Urinary bladder (tissue), 4 donors: Measurements from ENCODE around the gene NR6A1. TPM values are rescaled to one million over a fixed set of nuclear protein-coding genes. Genes with fewer than 3 reads are reported as not detected.

Source experiments
- DNase-seq: peaks from one replicate; pipeline ENCODE4 v3.0.0-alpha.2; 2015; ENCODE audit errors: extremely low spot score
- H3K27ac ChIP-seq: one replicate; pipeline ENCODE4 v1.5.1; 2013; ENCODE audit warnings: low read depth, mild to moderate bottlenecking, moderate library complexity
- H3K36me3 ChIP-seq: one replicate; pipeline ENCODE4 v1.6.1; 2013; ENCODE audit warnings: mild to moderate bottlenecking, moderate library complexity; ENCODE audit not compliant: insufficient read depth
- H3K4me1 ChIP-seq: one replicate; pipeline ENCODE4 v1.6.1; 2013; ENCODE audit warnings: mild to moderate bottlenecking, moderate library complexity; ENCODE audit not compliant: insufficient read depth
- H3K4me3 ChIP-seq: one replicate; pipeline ENCODE4 v1.5.1; 2013; ENCODE audit warnings: low read depth, low read length
- WGBS: extraction: QIAGEN DNeasy Blood & Tissue Kit; methylation state at CpG from one replicate; pipeline ENCODE4 v1.1.7; 2013; 5-methylcytosine and 5-hydroxymethylcytosine counted together
- polyA plus RNA-seq: library from polyadenylated mRNA; stranded (reverse); fragments of 200-250 nt; gene quantifications from one replicate; pipeline ENCODE4 v1.2.3, GENCODE V29; 2013
- total RNA-seq: library from RNA; depleted of rRNA; stranded (reverse); fragments of >200 nt; gene quantifications from one replicate; pipeline ENCODE4 v1.2.3, GENCODE V29; 2014
- donor health status: healthy with polysubstance abuse.
- donor health status: healthy.

The NR6A1 gene
- total and polyA plus RNA-seq, 2 donors = 0.29 to 1.4 TPM

DNA sequence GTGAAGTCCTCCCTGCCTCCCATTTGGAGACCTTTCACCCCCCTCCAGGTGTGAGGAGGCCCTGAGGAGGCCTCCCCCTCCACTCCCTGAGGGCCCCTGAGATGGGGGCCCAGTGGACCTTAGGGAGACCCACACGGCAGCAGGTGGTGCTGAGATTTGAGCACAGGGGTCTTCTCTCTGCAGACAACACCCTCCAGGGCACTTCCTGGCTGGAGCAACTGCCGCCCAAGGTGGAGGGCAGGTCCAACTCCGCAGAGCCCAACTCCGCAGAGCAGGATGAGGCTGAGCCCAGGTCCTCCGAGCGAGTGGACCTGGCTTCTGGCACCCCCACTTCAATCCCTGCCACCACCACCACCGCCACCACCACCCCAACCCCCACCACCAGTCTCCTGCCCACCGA is 32.8 kb upstream of the NR6A1 start:
- DNase-seq = no peak
- WGBS = 96% methylated on average over 8 of the region's 8 CpGs
- Histone ChIP-seq H3K4me3 (no peak overlapping the region), H3K27ac (no peak overlapping the region), H3K36me3 (no peaks in the 10 kb centered on the region), H3K4me1 (no peaks in the 10 kb centered on the region)

DNA sequence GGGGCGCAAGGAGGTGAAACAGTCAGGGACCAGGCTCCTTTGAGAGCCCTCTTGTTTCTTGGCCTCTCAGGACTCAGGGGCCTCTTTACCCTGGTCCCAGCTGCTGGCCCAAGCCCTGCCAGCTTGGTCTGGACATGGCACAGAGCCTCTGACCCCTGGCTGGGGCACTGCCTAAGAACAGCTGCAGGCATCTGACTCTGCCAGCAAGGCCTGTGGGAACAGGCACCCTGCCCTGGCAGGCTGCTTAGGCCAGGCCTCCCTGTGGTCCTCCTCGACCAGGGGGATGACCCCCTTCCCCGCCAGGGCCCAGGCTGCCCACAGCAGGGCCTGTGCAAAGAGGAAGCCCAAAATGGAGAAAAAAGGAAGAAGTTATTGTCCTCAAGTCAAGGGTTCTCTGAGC is 31.3 kb upstream of the NR6A1 start:
- DNase-seq = no peak
- Histone ChIP-seq H3K4me1 (no peaks in the 10 kb centered on the region), H3K36me3 (no peaks in the 10 kb centered on the region), H3K4me3 (no peak overlapping the region), H3K27ac (no peak overlapping the region)
- WGBS = 69% methylated on average over 3 of the region's 3 CpGs

DNA sequence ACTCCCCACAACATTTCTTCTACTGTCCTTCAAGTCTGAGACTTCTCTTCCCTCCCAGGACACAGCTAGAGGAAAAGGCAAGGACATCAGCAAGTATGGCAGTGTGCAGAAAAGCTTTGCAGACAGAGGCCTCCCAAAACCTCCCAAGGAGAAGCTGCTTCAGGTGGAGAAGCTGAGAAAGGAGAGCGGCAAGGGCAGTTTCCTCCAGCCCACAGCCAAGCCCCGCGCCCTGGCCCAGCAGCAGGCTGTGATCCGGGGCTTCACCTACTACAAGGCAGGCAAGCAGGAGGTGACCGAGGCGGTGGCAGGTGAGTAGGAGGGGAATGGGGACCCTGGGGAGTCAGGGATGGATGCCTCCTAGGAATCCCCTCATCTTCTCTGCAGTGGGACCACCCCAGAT is 30.2 kb upstream of the NR6A1 start:
- H3K27ac ChIP-seq = no peak overlapping the region
- 96% methylated on average over 6 of the region's 6 CpGs for WGBS

DNA sequence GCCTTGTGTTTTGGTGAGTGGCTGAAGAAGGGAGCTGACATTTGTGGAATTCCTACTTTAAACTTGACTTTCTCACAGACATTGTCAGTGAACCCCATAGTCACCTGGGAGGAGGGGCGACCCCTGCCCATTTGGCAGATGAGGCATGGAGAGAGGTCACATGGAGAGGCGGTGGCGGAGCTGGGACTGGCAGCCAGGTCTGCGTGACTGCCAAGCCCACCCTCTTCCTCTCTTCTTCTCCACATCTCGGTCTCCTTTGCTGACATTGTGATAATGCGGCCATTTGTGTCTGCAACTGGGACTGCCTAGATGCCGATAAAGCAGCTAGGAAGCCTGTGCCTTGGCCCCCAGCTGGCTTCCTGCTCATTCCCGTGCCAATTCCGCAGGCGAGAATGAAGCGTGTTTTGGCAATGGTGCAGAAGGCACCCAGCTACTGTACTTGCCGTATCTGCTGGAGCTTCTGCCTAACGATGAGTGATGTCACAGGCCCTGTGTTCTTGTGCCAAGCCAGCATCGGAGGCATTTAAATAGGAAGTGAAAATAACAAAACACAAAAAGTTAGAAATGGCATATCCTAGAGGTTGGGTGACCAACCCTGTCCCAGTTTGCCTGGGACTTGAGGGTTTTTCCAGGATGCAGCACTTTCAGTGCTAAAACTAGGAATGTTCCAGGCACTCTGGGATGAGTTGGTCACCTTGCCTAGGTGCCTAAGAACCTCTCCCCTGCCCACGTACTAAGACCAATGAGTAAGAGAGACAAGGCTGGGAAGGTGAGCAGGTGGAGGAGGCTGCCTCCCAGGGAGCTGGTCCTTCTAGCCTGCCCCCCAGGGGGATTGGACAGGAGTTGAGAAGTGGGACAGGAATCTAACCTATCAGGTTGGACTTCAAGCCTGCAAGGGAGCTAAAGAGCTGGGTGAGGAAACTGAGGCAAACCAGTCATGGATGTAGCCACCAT is 29.5 kb upstream of the NR6A1 start:
- DNase-seq = no peak
- no peak overlapping the region for H3K4me3 ChIP-seq
- WGBS = 61% methylated on average over 15 of the region's 15 CpGs
- no peaks in the 10 kb centered on the region for H3K36me3 ChIP-seq
- H3K4me1 ChIP-seq = no peaks in the 10 kb centered on the region
- H3K27ac ChIP-seq = no peak overlapping the region

More for the DNA sequence above, 30.2 kb upstream of the NR6A1 start:
- H3K36me3 ChIP-seq = no peaks in the 10 kb centered on the region
- H3K4me3 ChIP-seq = no peak overlapping the region
- H3K4me1 ChIP-seq = no peaks in the 10 kb centered on the region
- DNase-seq = no peak

DNA sequence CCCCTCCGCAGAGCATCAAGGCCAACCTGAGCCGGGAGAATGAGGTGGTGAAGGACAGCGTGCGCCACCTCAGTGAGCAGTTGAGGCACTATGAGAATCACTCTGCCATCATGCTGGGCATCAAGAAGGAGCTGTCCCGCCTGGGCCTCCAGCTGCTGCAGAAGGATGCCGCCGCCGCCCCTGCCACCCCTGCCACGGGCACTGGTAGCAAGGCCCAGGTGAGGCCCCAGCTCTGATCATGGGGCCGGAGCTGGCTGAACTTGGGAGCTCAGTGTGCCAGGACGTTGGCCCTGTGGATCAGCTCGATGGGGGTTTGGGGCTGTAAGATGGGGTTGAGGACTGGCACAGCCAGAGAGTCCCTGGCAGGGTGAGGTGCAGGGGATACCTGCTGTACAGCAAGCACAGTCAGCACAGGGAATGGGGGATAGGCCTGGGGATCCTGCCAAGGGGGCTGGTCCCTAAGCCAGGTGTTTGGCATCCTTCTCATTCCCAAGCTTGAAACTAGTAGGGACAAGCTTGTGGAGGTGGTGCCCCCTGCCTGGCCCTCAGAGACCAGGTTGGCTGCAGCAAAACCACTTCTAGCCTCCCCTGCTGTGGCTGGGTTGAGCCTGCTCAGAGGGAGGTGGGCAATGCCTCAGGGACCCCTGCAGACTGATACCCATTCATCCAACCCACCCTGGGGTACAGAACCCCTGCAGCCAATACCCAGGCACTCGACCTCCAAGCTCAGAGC is 28.3 kb upstream of the NR6A1 start:
- Histone ChIP-seq H3K4me3 (no peak overlapping the region), H3K36me3 (no peaks in the 10 kb centered on the region), H3K27ac (no peak overlapping the region), H3K4me1 (no peaks in the 10 kb centered on the region)
- 93% methylated on average over 13 of the region's 13 CpGs for WGBS
- no peak for DNase-seq

DNA sequence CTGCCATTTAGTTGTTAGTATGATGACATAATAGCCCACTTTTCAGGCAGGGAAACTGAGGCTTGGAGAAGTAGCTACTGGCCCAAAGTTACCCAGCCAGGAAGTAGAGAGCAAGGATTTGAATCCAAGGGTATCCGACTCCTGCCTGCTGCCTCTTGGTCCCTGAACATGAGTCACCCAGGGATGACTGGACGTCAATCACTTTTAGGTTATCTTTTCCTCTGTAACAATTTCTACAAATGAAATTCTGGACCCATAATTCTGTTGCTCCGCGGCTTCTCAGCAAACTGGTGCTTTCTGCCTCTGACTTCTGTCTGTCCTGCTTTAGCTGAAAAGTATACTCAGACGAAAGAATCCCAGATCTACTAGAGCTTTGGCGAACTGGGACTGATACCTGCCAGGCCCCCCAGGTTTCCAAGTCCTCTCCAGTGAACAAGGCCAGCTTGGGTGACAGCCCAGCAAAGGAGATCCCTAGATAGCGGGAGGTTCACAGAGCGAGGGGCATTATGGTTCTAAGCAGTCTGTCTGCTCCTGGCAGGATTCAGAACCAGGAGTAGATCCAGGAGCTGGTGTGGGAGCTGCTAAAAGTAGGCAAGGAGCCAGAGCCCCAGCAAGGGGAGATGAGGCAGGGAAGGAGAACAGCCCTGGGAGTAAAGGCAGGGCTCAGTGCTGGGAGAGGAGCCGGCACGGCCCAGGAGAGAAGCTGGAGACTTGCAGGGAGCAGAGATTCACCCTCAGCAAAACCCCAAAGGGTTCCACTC is 26.4 kb upstream of the NR6A1 start:
- Histone ChIP-seq H3K4me1 (no peaks in the 10 kb centered on the region), H3K4me3 (no peak overlapping the region), H3K36me3 (no peaks in the 10 kb centered on the region), H3K27ac (no peak overlapping the region)
- DNase-seq = no peak
- WGBS = 45% methylated on average over 10 of the region's 10 CpGs

DNA sequence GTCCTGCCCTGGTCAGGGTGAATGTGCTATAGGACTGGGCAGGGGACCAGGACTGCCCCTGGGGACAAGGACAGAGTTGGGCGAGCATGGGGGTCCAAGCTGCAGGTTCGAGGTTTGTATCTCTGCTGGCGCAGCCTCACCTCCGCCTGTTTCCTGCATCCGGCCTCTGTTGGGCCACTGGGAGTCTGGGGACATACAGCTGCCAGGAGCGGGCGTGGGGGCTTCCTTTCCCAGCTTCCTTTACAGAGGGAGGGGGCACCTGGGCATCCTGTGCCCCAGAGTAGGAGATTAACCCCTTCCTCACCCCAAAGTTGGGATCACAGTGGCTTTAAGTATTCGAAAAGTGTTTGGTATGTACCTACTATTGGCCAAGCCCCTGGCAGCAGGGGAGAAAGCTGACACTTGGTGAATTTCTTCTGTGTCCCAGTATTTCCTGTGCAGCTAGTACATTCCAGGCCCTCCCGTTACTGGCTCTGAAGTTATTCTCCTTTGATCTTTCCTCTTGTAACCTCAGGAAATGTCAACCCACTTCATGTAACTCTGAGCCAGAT is 24.8 kb upstream of the NR6A1 start:
- no peak for DNase-seq
- Histone ChIP-seq H3K27ac (no peak overlapping the region), H3K36me3 (no peaks in the 10 kb centered on the region), H3K4me1 (no peaks in the 10 kb centered on the region), H3K4me3 (no peak overlapping the region)
- WGBS = 79% methylated on average over 9 of the region's 9 CpGs

DNA sequence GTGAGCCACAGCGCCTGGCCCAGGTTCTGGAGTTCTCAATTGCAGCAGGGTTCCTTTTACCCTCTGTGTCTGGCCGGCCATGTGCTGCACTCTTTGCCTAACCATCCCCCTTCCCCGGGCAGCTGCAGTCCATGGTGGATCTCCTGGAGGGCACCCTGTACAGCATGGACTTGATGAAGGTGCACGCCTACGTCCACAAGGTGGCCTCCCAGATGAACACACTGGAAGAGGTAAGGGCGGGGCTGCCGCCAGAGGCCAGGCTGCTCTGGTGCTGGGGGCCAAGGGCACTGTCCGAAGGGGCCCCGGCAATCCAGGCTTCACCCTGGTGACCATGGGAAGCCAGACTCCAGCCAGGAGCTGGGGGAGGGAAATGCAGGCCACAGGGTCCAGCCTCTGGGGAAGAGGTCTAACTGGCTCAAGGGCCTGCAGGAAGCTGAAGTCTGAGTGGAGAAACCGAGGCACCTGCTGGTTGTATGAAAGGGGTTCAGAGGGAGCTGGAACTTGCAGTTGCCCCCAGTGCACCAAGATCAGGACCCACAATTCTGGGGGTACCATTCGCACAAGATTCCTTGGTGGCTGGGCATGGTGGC is 23.9 kb upstream of the NR6A1 start:
- H3K36me3 ChIP-seq = no peaks in the 10 kb centered on the region
- no peak overlapping the region for H3K27ac ChIP-seq
- DNase-seq = no peak
- H3K4me1 ChIP-seq = no peaks in the 10 kb centered on the region
- no peak overlapping the region for H3K4me3 ChIP-seq
- 90% methylated on average over 11 of the region's 11 CpGs for WGBS

DNA sequence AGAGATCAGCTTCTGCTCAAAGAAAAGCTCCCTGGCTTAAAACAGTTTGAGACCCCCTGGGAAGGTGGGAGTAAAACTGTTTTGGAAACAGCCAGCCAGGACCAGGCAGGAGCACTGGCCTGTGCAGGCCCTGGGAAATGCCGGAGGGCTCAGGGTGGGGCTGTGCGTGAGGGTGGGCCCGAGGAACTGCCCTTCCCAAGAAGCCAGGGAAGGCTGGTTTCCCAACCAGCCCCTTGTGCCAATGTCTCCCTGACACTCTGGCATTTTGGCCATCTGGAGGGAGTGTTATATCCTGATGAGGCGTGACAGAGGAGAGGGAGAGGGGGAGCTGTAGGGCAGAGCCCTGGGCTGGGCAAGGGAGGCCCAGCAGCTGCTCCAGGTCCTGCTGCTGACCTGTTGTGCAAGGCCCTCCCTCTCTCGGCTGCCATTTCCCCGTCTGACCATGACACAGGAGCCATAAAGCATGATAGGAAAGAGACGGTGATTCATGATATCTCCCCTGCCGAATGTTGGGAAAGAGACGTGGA is 22.0 kb upstream of the NR6A1 start:
- Histone ChIP-seq H3K4me1 (no peaks in the 10 kb centered on the region), H3K27ac (no peak overlapping the region), H3K36me3 (no peaks in the 10 kb centered on the region), H3K4me3 (no peak overlapping the region)
- 71% methylated on average over 9 of the region's 9 CpGs for WGBS
- no peak for DNase-seq

DNA sequence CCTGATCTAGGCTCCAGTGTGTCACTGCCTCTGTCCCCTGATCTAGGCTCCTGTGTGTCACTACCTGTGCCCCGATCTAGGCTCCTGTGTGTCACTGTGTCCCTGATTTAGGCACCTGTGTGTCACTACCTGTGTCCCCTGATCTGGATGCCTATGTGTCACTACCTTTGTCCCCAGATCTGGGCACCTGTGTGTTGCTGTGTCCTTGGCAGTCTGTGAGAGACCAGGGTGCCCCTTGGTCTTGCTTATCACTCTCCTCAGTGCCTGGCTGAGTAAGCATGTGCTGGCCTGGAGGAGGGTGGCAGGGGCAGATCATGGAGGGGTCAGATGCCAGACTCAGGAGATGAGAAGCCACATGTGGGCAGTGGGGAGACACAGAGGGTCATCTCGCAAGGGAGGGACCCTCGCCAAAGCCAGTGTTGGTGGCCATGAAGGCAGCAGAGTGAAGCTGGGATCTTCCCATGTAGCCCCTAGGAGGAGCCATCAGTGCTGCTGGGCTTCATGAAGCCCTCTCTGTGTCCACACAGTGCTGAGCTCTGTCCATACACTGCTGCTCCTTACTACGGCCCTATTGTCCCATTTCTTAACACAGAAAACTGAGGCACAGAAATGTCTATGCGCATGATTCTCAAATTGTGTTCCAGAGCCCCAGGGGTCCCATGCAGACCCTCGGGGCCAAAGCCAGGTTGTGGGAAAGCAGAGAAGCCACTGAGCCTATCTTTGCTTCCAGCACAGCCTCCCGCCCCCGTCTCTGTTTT is 21.3 kb upstream of the NR6A1 start:
- no peak overlapping the region for H3K27ac ChIP-seq
- H3K4me1 ChIP-seq = no peaks in the 10 kb centered on the region
- no peaks in the 10 kb centered on the region for H3K36me3 ChIP-seq
- no peak overlapping the region for H3K4me3 ChIP-seq
- DNase-seq = no peak
- 87% methylated on average over 8 of the region's 8 CpGs for WGBS

DNA sequence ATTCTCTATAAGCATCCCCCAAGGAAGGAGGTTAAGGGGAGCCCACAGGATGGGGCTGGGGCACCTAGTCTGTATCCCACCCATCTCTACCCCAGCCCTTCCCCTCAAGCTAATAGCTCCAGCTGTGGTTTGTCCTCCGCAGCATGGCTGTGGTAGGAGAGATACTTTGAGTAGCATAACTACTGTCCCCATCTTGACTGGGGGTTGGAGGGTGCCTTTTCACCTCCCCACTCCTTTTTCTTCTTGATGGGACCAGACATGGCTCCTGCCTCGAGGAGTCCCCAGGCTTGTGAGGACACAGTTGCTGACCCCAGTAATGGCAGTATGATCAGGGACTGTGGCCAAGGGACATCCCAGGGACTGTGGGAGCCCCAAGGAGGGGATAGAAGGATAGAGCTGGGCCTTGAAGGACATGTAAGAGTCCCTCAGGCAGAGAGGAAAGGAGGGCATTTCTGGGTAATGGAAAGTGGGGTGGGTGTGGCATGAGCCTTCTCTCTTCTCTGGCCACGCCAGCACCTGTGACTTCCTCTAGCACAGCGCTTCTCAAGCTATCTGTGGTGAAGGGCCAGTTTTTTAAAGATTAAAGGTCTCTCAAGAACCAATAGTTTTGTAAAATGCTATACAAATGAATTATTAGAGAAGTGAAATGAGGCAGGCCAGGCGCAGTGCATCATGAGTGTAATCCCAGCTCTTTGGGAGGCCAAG is 19.8 kb upstream of the NR6A1 start:
- no peak for DNase-seq
- H3K36me3 ChIP-seq = no peaks in the 10 kb centered on the region
- H3K27ac ChIP-seq = no peak overlapping the region
- H3K4me1 ChIP-seq = no peaks in the 10 kb centered on the region
- H3K4me3 ChIP-seq = no peak overlapping the region
- WGBS = 88% methylated on average over 5 of the region's 5 CpGs

DNA sequence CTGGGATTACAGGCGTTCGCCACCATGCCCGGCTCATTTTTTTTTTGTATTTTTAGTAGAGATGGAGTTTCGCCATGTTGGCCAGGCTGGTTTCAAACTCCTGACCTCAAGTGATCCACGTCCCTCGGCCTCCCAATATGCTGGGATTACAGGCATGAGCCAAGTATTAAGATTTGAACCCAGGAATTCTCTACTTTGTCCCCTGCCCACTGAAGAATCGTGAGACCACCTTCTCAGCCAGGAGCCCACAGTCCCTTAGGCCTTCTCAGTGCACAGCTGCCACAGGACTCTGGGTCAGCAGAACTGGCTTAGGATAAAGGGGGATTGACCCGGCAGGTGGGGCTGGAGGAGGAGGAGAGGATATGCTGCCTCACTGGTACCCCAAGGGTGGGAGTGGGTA is 19.2 kb upstream of the NR6A1 start:
- no peak overlapping the region for H3K27ac ChIP-seq
- H3K4me1 ChIP-seq = no peaks in the 10 kb centered on the region
- WGBS = 88% methylated on average over 8 of the region's 8 CpGs
- no peaks in the 10 kb centered on the region for H3K36me3 ChIP-seq
- H3K4me3 ChIP-seq = no peak overlapping the region
- DNase-seq = no peak
